Measurements from ENCODE around the gene EGFL6. TPM values are rescaled to one million over a fixed set of nuclear protein-coding genes. Genes with fewer than 3 reads are reported as not detected.

Gene EGFL6
- total RNA-seq, 4 donors from 2014 or later, result 11.6 to 90.1 (median 31.0) TPM; not detected in 1

DNA sequence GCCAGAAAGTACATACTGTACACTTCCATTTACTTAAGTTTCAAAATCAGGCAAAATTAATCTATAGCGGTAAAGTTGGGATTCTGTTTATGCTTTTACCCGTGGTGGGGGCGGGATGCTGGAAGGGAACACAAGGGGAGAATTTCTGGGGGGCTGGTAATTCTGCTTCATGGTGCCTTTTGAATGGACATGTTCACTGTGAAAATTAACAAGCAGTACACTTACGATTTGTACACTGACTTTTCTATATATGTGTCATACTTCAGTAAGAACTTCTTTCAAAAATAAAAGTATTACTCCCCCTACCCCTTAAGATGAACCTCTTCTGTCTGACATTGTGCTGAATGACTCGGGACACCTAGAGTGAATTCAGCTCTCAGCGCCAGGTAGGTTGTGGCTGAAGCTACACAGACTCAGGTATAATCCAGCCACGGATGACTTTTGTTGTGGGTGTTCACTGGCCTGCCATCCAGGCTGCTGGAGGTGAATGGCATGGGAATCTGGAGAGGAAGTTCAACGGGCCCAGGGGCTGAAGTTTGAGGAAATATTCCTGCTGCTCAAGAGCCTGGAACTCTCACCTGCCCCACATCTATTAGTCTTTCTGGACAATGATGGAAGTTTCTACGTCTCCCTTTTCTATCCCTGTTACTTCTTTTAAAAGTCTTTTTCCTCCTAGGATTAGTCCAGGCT lies 76.2 kb downstream of the EGFL6 start:
- TF ChIP-seq, protein P1, sequence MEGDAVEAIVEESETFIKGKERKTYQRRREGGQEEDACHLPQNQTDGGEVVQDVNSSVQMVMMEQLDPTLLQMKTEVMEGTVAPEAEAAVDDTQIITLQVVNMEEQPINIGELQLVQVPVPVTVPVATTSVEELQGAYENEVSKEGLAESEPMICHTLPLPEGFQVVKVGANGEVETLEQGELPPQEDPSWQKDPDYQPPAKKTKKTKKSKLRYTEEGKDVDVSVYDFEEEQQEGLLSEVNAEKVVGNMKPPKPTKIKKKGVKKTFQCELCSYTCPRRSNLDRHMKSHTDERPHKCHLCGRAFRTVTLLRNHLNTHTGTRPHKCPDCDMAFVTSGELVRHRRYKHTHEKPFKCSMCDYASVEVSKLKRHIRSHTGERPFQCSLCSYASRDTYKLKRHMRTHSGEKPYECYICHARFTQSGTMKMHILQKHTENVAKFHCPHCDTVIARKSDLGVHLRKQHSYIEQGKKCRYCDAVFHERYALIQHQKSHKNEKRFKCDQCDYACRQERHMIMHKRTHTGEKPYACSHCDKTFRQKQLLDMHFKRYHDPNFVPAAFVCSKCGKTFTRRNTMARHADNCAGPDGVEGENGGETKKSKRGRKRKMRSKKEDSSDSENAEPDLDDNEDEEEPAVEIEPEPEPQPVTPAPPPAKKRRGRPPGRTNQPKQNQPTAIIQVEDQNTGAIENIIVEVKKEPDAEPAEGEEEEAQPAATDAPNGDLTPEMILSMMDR (IDR thresholded peaks at IDR 0.05; ENCODE audit: low read depth), result no peak

DNA sequence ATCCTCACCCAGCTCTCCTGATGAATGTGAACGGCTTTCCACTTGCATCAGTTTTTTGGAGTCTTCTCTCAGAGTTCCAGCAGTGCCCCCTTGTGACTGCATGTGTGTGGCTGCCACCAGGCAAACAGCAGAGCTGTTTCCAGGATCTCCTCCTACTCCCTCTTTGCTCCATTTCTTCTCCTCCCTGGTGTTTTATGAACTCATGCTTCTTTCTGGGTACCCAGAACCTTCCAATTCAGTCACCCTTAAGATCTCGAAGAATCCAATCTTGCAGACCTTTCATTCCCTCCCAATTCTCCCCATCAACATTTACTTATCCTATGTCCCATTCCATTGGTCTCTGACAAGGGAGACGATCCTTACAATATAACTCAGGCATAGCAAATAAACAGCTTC lies 76.8 kb downstream of the EGFL6 start:
- TF ChIP-seq, protein P1 (IDR thresholded peaks at IDR 0.05; ENCODE audit: low read depth), result no peak

DNA sequence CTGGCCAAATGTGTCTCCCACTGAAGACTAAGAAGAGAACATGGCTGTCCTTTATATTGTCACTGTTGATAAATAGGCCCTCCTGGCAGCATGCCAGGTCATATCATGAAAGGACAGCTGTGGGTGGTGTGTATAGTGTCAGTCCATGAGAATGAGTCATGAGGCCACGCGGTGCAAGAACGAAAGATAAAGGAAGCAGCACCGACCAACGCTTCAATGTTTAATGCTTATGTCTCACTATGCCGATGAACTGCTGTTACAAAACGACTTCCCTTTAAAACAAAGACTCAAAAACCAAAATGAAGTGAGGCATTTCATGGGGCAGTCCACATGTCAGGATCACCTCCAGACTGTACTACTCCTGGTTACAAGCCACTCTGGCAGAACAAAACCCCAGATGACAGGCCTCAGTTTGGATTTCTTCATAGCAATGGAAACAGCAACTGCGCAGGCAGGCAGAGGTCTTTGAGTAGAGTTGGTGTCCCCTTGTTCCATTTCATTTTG lies 78.4 kb downstream of the EGFL6 start:
- TF ChIP-seq, protein P1 (IDR thresholded peaks at IDR 0.05; ENCODE audit: low read depth), result no peak

DNA sequence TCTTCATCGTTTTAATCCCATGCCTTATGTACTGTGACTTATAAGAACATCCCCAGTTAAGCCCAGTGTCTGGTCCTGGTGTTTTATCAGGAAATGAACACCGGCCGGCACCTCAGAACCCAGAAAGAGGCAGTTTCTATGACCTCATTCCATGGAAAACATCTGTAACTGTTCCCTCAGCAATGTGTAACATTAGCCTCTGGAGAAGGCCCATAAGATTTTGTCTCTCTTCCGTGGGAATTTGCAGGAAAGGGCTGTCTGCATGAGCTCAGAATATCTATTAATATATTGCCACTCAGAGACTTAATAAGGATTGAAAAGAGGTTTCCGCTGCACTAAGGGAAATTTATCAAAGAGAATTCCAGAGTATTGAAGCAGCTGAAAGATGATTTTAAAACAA lies 80.4 kb downstream of the EGFL6 start:
- TF ChIP-seq, protein P1 (IDR thresholded peaks at IDR 0.05; ENCODE audit: low read depth), result no peak

DNA sequence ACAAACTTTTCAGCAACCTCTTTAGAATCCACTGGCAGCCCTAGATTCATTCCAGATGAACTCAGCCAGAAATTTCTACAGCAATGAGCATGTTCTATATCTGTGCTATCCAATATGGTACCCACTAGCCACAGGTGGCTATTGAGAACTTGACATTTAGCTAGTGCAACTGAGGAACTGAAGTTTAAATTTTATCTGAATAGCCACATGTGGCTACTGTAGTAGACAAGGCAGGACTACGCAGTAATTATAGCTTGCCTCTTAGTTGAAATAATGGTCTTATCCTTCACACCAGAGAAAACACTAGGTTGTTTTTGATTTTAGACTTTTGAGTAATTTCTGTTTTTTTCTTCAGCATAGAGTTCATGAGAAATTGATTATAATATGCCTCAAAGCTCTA lies 80.9 kb downstream of the EGFL6 start:
- TF ChIP-seq, protein P1 (IDR thresholded peaks at IDR 0.05; ENCODE audit: low read depth), result no peak

DNA sequence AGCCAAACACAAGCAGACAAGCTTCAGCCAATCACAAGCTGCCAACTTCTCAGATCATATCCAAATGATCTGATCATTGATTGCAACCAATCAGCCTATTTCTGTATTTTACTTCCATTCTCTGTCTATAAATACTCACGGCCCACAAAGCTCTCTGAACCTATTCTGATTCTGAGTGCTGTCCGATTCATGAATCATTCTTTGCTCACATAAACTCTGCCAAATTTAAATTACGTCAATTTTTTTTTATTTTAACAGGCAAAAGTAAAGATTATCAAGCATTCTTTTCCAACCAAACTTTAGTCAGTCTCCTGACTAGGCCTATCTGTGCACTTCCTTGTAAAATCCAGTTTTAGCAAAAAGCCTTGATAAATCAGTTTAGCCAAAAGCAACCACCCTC lies 81.7 kb downstream of the EGFL6 start:
- TF ChIP-seq, protein P1 (IDR thresholded peaks at IDR 0.05; ENCODE audit: low read depth), result no peak

DNA sequence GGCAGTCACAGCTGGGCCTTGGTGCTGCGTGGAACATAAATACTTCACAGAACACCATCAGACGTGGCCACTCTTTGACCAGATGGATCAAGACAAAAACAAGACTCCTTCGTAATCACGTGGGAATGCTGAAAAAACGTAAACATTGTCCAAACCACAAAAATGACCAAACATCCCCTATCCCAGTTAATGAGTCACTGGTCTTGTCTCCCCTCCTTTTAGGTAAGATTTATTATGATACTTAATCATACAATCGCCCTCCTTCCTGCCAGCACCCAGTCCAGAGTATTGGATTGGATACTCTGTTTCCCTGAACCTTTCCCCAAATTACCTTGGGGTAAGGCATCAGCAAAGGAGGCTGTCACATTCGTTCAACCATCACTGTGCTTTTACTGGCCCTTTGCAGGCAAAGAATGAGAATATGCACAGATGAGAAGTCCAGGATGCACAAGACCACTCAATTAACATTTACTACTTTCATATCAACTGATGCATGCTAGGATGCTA lies 82.9 kb downstream of the EGFL6 start:
- TF ChIP-seq, protein P1 (IDR thresholded peaks at IDR 0.05; ENCODE audit: low read depth), result no peak

All from subcutaneous adipose tissue (tissue), 4 donors.